SK-N-SH (cell line): ENCODE results near the gene HES2. TPM values are rescaled to one million over a fixed set of nuclear protein-coding genes. Genes with fewer than 3 reads are reported as not detected.
"Not testable (repeated sequence)": the region's sequence is repeated elsewhere in the genome, so short reads cannot be mapped to it uniquely, and the experiment has no call there.

Experiments used
- CTCF ChIA-PET: fragments of 300-600, 350-600 bp; formaldehyde crosslinking; extraction: SDS; loops from one replicate; lab custom pipeline; 2021; lab: Yijun Ruan, JAX
- POLR2A ChIA-PET: fragments of 350-600 bp; sonication (Branson Sonifier 250); formaldehyde crosslinking; extraction: SDS; loops from one replicate; lab custom pipeline; 2020; ENCODE audit warnings: antibody characterized with exemption, inconsistent platforms; lab: Yijun Ruan, JAX
- DNase-seq: peaks from one replicate; pipeline ENCODE4 v3.0.0; 2012
- H2AFZ ChIP-seq: fragments of 200-600 bp; sonication (generic); 2 replicates; pipeline ENCODE4 v1.8.1; 2016; ENCODE audit warnings: antibody characterized with exemption, mild to moderate bottlenecking, low read depth
- H3F3A ChIP-seq: fragments of 200-600 bp; sonication (generic); replicated peaks from 2 replicates; pipeline ENCODE3; 2016; ENCODE audit warnings: antibody characterized with exemption, mild to moderate bottlenecking; ENCODE audit not compliant: insufficient read depth
- H3K27ac ChIP-seq, 2 experiments: fragments of 200-500 bp in 1 of 2; fragments of 200-600 bp in 1 of 2; sonication (Bioruptor generic) in 1 of 2; sonication (generic), shearing (Covaris generic) in 1 of 2; 2 replicates each; pipeline versions ENCODE4 v1.5.1 to v1.6.1; 2014 to 2016; ENCODE audit warnings: low read depth in 2 of 2, inconsistent platforms in 1 of 2, low read length in 1 of 2, mild to moderate bottlenecking in 1 of 2, mixed read lengths in 1 of 2
- H3K27me3 ChIP-seq: fragments of 200-600 bp; sonication (generic), shearing (Covaris generic); 2 replicates; pipeline ENCODE4 v1.6.1; 2016; ENCODE audit warnings: mixed run types; ENCODE audit not compliant: insufficient read depth
- H3K36me3 ChIP-seq, 2 experiments: fragments of 200-500 bp in 1 of 2; fragments of 200-600 bp in 1 of 2; sonication (Bioruptor generic) in 1 of 2; sonication (generic) in 1 of 2; replicated peaks in 1 of 2; 2 replicates each; pipeline versions ENCODE3 to v1.5.1; 2014 to 2016; ENCODE audit warnings: low read length in 1 of 2, mild to moderate bottlenecking in 1 of 2; ENCODE audit not compliant: insufficient read depth in 2 of 2, control insufficient read depth in 1 of 2
- H3K4me1 ChIP-seq, 2 experiments: fragments of 200-500 bp in 1 of 2; fragments of 200-600 bp in 1 of 2; sonication (Bioruptor generic) in 1 of 2; sonication (generic), shearing (Covaris generic) in 1 of 2; 2 replicates each; pipeline versions ENCODE4 v1.5.1 to v1.6.1; 2014 to 2016; ENCODE audit warnings: low read depth in 1 of 2, low read length in 1 of 2, mixed run types in 1 of 2; ENCODE audit not compliant: insufficient read depth in 2 of 2, control insufficient read depth in 1 of 2
- H3K4me2 ChIP-seq: fragments of 200-600 bp; sonication (generic), shearing (Covaris generic); 2 replicates; pipeline ENCODE4 v1.6.1; 2017; ENCODE audit warnings: mixed run types
- H3K4me3 ChIP-seq, 2 experiments: fragments of 200-500 bp in 1 of 2; fragments of 200-600 bp in 1 of 2; sonication (Bioruptor generic) in 1 of 2; sonication (generic), shearing (Covaris generic) in 1 of 2; 2 replicates each; pipeline versions ENCODE4 v1.5.1 to v1.8.1; 2014 to 2016; ENCODE audit warnings: low read depth in 2 of 2, inconsistent platforms in 1 of 2, low read length in 1 of 2, mild to moderate bottlenecking in 1 of 2, mixed read lengths in 1 of 2, moderate library complexity in 1 of 2
- H3K79me2 ChIP-seq: fragments of 200-600 bp; sonication (generic); 2 replicates; pipeline ENCODE4 v1.8.1; 2017; ENCODE audit warnings: mild to moderate bottlenecking; ENCODE audit not compliant: insufficient read depth
- H3K9ac ChIP-seq: fragments of 200-600 bp; sonication (generic); 2 replicates; pipeline ENCODE4 v1.6.1; 2017; ENCODE audit warnings: mixed run types
- H3K9me2 ChIP-seq: fragments of 200-600 bp; sonication (generic); 2 replicates; pipeline ENCODE4 v1.6.1; 2017; ENCODE audit warnings: mixed run types
- H3K9me3 ChIP-seq: fragments of 200-600 bp; sonication (generic); 2 replicates; pipeline ENCODE4 v1.6.1; 2017; ENCODE audit warnings: mixed run types, mild to moderate bottlenecking, moderate library complexity
- H4K20me1 ChIP-seq: fragments of 200-600 bp; sonication (generic); 2 replicates; pipeline ENCODE4 v1.6.1; 2017; ENCODE audit warnings: mild to moderate bottlenecking, mixed run types; ENCODE audit not compliant: insufficient read depth
- CTCF ChIP-seq: fragments of 200-600 bp; sonication (generic); IDR thresholded peaks from 2 replicates; pipeline ENCODE4 v1.6.1; 2017; ENCODE audit warnings: antibody characterized with exemption, mild to moderate bottlenecking, moderate library complexity
- RAD21 ChIP-seq: IDR thresholded peaks from 2 replicates; pipeline ENCODE4 v1.6.1; 2012; ENCODE audit warnings: mild to moderate bottlenecking, low read length
- RFX5 ChIP-seq: IDR thresholded peaks from 2 replicates; pipeline ENCODE4 v1.6.1; 2012; ENCODE audit warnings: mild to moderate bottlenecking, improper control_type of control experiment, low read length
- SMC3 ChIP-seq: IDR thresholded peaks from 2 replicates; pipeline ENCODE4 v1.6.1; 2012; ENCODE audit warnings: low read depth, low read length, improper control_type of control experiment
- WGBS: methylation state at CpG from one replicate; pipeline ENCODE4 v1.1.6; 2017; ENCODE audit warnings: low lambda C conversion rate; 5-methylcytosine and 5-hydroxymethylcytosine counted together
- polyA plus RNA-seq, 3 experiments: library from polyadenylated mRNA; depleted of rRNA; stranded (reverse); fragments of >200 nt; gene quantifications; 2 replicates each; pipeline ENCODE4 v1.2.3, GENCODE V29; 2012
- small RNA-seq, 7 experiments: library from RNA; depleted of rRNA; stranded (forward); fragments of <200 nt; gene quantifications; one replicate each; pipeline ENCODE3, GENCODE V24; 2012

HES2 gene
- polyA plus RNA-seq, 1 of the 3 experiments (the other 2 are of a cell fraction): 0.03 TPM

GRCh38 chr1:6363085-6363884 is 56.4 kb downstream of the HES2 start:
- H2AFZ ChIP-seq, DNase-seq, H4K20me1 ChIP-seq, H3K27me3 ChIP-seq, H3K9me3 ChIP-seq, H3F3A ChIP-seq, H3K4me2 ChIP-seq, H3K27ac ChIP-seq, H3K9ac ChIP-seq, H3K36me3 ChIP-seq, H3K4me3 ChIP-seq, H3K9me2 ChIP-seq: not testable (repeated sequence)
- H3K4me1 ChIP-seq: peaks cover 10 to 41% of the 10 kb centered on the region in 2 experiments
- ChIA-PET CTCF (interaction anchor here (0.6 to 11.1 kb wide), 27 partner anchors 8 to 310 kb away, joined by 3 to 123 read pairs (median 5); partner anchors contain the start of gene HES2), POLR2A (interaction anchor here (1.3 kb wide), 1 partner anchor 31 kb away, joined by 3 read pairs; no protein-coding TSS in a partner anchor)
- TF ChIP-seq RFX5 (peak; percentile 92), RAD21 (peak; percentile 59), SMC3 (peak; percentile 58), CTCF (peak; percentile 67)
- WGBS: 44% methylated on average over 14 of the region's 20 CpGs
- peaks cover 51% of the 10 kb centered on the region; the same call in 1 of the 2 replicates for H3K79me2 ChIP-seq

Small RNAs within 50 kb of the gene (small RNA-seq; reads per million reads assigned to genes)
- gene MIR4252: 0 reads per million in 7 experiments

Other genes starting within 250 kb of the HES2 start
- gene CHD5, start 239.6 kb downstream of the HES2 start, polyA plus RNA-seq (2012; rRNA removed): 0.26 and 0.62 TPM in 2 replicates
- 140 and 151 TPM in 2 replicates for gene RPL22, start 220.3 kb downstream of the HES2 start, polyA plus RNA-seq (2012; rRNA removed)
- 19.2 and 25.4 TPM in 2 replicates for gene RNF207, start 213.8 kb downstream of the HES2 start, polyA plus RNA-seq (2012; rRNA removed)
- gene ICMT, start 184.0 kb downstream of the HES2 start, polyA plus RNA-seq (2012; rRNA removed): 40.2 and 43.7 TPM in 2 replicates
- gene HES3, start 175.7 kb downstream of the HES2 start, polyA plus RNA-seq (2012; rRNA removed): not detected in 2 replicates
- 5.2 and 6.6 TPM in 2 replicates for gene GPR153, start 158.8 kb downstream of the HES2 start, polyA plus RNA-seq (2012; rRNA removed)
- gene ACOT7, start 26.2 kb downstream of the HES2 start, polyA plus RNA-seq (2012; rRNA removed): 225 and 289 TPM in 2 replicates
- gene ESPN, start 4.9 kb upstream of the HES2 start, polyA plus RNA-seq (2012; rRNA removed): 0.13 and 0.33 TPM in 2 replicates
- gene TNFRSF25, start 46.3 kb upstream of the HES2 start, polyA plus RNA-seq (2012; rRNA removed): 20.8 TPM in 2 replicates
- 14.7 and 14.9 TPM in 2 replicates for gene PLEKHG5, start 71.7 kb upstream of the HES2 start, polyA plus RNA-seq (2012; rRNA removed)
- 7.1 and 7.9 TPM in 2 replicates for gene NOL9, start 134.6 kb upstream of the HES2 start, polyA plus RNA-seq (2012; rRNA removed)
- gene TAS1R1, start 135.4 kb upstream of the HES2 start, polyA plus RNA-seq (2012; rRNA removed): not detected in 2 replicates
- gene ZBTB48, start 160.1 kb upstream of the HES2 start, polyA plus RNA-seq (2012; rRNA removed): 28.8 and 31.2 TPM in 2 replicates
- gene KLHL21, start 182.9 kb upstream of the HES2 start, polyA plus RNA-seq (2012; rRNA removed): 9.0 and 12.5 TPM in 2 replicates
- 6.5 and 8.5 TPM in 2 replicates for gene PHF13, start 193.8 kb upstream of the HES2 start, polyA plus RNA-seq (2012; rRNA removed)
- 10.0 and 11.1 TPM in 2 replicates for gene THAP3, start 204.9 kb upstream of the HES2 start, polyA plus RNA-seq (2012; rRNA removed)